BE2C (cell line): Measurements from ENCODE around the gene SHC2.

Experiments used
- DNase-seq: peaks from one replicate; pipeline ENCODE4 v3.0.0-alpha.2; 2020
- H3K27me3 ChIP-seq: fragments of 250-450 bp; sonication (Bioruptor Pico); 2 replicates; pipeline ENCODE4 v1.5.1; 2020; ENCODE audit warnings: mild to moderate bottlenecking
- H3K36me3 ChIP-seq: fragments of 250-450 bp; sonication (Bioruptor Pico); 2 replicates; pipeline ENCODE4 v1.5.1; 2020; ENCODE audit warnings: mild to moderate bottlenecking
- H3K4me1 ChIP-seq: fragments of 250-450 bp; sonication (Bioruptor Pico); 2 replicates; pipeline ENCODE4 v1.5.1; 2020
- H3K4me3 ChIP-seq: 2 replicates; pipeline ENCODE4 v1.5.1; 2011; ENCODE audit warnings: low read depth, low read length
- H3K9me3 ChIP-seq: fragments of 250-450 bp; sonication (Bioruptor Pico); 2 replicates; pipeline ENCODE4 v1.5.1; 2020
- TF ChIP-seq, protein P1 (sequence below): IDR thresholded peaks from 2 replicates; pipeline ENCODE4 v1.5.1; 2012; ENCODE audit warnings: mild to moderate bottlenecking, low read depth, low read length

SHC2 gene

DNA sequence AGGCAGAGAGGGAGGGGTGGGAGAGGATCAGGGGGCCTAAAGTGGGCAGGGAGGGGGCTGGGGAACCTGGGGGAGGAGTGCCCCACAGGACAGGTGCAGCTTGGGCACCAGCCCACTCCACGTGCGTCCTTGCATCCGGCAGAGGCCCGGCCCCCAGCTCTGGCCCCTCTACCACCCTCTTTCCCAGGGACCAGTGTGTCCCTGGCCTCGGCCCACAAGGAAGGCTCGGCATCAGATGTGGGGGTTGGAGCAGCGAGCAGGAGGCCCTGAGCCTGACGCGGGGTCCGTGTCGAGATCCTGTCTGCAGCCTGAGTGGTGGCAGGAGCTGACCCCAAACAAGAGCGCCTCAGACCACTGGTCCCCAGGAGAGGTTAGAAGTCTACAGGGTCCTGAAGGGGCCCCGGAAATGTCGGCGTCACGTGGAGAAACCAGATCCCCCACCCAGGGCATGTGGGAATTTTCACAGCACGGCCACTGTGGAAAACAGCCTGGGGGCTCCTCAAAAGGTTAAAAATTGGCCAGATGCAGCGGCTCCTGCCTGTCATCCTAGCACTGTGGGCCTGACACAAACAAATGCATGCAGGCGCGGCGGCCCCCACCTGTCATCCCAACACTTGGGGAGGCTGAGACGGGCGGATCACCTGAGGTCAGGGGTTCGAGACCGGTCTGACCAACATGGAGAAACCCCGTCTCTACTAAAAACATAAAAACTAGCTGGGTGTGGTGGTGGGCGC is 21.5 kb downstream of the SHC2 start:
- H3K36me3 ChIP-seq = no peaks in the 10 kb centered on the region
- TF ChIP-seq, protein P1, sequence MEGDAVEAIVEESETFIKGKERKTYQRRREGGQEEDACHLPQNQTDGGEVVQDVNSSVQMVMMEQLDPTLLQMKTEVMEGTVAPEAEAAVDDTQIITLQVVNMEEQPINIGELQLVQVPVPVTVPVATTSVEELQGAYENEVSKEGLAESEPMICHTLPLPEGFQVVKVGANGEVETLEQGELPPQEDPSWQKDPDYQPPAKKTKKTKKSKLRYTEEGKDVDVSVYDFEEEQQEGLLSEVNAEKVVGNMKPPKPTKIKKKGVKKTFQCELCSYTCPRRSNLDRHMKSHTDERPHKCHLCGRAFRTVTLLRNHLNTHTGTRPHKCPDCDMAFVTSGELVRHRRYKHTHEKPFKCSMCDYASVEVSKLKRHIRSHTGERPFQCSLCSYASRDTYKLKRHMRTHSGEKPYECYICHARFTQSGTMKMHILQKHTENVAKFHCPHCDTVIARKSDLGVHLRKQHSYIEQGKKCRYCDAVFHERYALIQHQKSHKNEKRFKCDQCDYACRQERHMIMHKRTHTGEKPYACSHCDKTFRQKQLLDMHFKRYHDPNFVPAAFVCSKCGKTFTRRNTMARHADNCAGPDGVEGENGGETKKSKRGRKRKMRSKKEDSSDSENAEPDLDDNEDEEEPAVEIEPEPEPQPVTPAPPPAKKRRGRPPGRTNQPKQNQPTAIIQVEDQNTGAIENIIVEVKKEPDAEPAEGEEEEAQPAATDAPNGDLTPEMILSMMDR = no peak
- H3K4me3 ChIP-seq = no peak overlapping the region
- H3K9me3 ChIP-seq = no peaks in the 10 kb centered on the region
- H3K27me3 ChIP-seq = no peaks in the 10 kb centered on the region
- H3K4me1 ChIP-seq = no peaks in the 10 kb centered on the region
- no peak for DNase-seq

DNA sequence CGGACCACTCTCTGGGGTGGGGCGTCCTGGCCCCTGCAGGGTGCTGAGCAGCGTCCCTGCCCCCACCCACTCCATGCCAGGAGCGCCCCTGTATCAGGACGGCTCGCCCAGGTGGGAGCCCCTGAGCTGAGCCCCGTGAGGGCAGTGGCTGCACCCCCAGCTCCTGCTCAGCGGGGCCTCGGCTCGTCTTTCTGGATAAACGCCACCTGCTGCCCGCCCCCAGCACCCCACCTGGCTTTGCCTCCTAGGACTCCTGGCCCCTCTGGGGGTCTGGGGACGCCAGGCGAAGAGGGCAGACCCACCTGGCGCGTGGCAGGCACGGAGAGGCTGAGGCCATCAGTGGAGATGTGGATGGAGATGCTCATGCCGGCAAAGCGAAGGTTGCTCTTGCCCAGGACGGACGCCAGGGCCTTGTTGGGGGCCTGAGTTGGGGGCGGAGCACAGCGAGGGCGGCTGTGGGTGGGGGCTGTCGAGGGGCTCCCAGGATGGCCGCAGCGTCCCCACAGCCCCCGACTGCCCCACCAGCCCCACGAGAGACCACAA is 22.3 kb downstream of the SHC2 start:
- Histone ChIP-seq H3K36me3 (no peaks in the 10 kb centered on the region), H3K4me3 (no peak overlapping the region), H3K27me3 (no peaks in the 10 kb centered on the region), H3K9me3 (no peaks in the 10 kb centered on the region), H3K4me1 (no peaks in the 10 kb centered on the region)
- no peak for DNase-seq
- TF ChIP-seq, protein P1 = no peak

DNA sequence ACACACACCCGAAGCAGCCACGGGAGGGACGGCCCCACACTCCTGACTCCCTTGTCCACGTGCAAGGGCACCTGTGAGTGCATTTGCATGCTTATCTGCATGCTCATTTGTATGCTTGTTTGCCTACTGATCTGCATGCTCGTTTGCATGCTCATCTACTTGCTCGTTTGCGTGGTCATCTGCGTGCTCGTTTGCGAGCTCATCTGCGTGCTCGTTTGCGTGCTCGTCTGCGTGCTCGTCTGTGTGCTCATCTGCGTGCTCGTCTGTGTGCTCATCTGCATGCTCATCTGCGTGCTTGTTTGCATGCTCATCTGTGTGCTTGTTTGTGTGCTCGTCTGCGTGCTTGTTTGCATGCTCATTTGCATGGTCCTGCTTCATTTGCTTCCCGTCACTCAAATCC is 23.8 kb downstream of the SHC2 start:
- no peaks in the 10 kb centered on the region for H3K36me3 ChIP-seq
- no peak for DNase-seq
- H3K9me3 ChIP-seq = no peaks in the 10 kb centered on the region
- H3K4me3 ChIP-seq = no peak overlapping the region
- H3K27me3 ChIP-seq = no peaks in the 10 kb centered on the region
- TF ChIP-seq, protein P1 = no peak
- H3K4me1 ChIP-seq = no peaks in the 10 kb centered on the region

DNA sequence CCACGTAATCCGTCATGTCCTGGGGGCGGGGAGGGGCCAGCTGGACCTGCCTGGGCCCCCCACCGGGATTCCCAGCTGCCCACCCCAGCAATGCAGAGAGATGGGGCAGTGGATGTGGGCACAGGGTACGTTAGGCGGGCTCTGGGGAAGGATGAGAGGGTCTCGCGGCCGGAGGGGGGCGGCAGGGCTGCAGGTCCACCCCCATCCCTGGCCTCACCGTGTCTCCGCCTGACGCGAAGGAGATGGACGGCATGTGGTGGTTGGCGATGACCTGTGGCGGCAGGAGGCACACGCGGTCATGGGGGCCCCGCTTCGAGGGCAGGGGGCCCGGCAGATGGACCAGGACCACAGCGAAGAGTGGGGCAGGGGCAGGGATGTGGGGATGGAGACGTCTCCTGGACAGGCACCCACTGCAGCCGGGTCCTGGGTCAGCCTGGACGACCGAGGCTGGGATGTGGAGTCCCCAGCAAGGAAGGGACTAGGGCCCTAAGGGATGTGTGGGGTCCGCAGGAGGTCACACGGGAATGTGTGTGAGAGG is 24.4 kb downstream of the SHC2 start:
- Histone ChIP-seq H3K4me1 (no peaks in the 10 kb centered on the region), H3K36me3 (no peaks in the 10 kb centered on the region), H3K9me3 (no peaks in the 10 kb centered on the region), H3K27me3 (no peaks in the 10 kb centered on the region), H3K4me3 (no peak overlapping the region)
- TF ChIP-seq, protein P1 = no peak
- DNase-seq = no peak

DNA sequence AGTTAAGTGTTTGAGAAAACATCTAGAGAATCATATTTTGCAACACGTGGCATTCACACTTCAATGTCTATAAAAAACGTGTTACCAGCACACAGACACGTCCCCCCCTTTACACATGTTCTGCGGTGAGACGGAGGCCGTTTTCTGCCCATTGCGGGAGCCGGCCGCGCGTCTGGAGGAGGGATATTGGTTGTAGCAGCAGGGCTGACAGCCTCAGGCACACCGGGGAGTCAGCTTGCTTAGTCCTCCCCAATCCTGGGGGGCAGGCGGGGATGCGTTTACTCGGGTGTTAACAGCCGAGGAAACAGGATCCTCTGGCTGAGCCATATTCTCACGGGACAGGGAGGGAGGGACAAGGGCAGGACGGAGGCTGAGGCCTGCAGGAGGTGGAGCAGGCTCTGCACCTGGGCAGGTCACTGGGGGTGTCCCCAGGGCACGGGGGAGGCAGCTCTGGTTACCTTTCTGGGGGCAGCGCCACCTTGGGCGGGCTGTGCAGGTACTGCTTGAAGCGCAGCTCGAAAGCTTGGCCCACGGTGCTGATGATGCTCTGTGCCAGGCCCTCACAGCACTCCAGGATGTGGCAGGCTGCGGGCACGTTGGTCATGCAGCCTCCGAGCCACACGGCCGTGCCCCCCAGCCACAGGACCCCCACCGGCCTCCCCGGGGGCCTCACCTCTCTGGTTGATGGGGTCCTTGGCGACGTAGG is 25.0 kb downstream of the SHC2 start:
- no peaks in the 10 kb centered on the region for H3K27me3 ChIP-seq

More for the DNA sequence above, 25.0 kb downstream of the SHC2 start:
- no peaks in the 10 kb centered on the region for H3K4me1 ChIP-seq
- H3K36me3 ChIP-seq = no peaks in the 10 kb centered on the region
- H3K9me3 ChIP-seq = no peaks in the 10 kb centered on the region
- H3K4me3 ChIP-seq = no peak overlapping the region
- TF ChIP-seq, protein P1 = no peak
- DNase-seq = no peak
